ENCODE results near the gene TNC. TPM values are rescaled to one million over a fixed set of nuclear protein-coding genes. Genes with fewer than 3 reads are reported as not detected.

TNC gene
- total RNA-seq, 1 experiment from 2014 or later = 44.5 TPM

DNA sequence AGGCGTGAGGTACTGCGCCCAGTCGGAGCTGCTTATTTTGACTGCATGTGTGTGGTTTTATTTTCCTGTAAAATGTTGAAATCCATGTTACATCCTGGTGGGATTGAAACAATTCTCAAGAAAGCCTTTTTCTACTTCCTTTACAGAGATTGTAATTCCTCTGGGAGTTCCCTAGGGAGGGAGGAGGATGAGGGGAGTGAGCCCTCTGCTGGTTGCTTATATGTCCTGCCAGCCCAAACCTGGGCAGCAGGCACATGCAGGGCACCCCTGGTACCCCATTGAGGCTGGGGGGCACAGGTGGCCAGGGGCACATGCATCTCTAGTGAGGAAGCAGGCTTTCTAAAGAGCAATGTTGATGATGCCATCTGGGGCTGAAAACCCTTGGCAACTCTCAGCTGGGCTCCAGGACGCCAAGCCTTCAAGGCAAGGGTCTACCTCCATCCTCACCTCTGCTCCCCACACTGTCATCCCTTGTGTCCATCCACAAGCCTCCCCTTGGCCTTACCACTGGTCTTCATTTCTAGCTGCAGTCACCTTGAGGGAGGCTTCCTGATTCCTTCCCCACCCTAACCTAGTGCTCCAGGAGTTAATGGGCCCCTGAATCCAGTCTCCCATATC lies 102.8 kb downstream of the TNC start:
- peak; percentile 46 for DNase-seq (ENCODE audit: low read depth)

DNA sequence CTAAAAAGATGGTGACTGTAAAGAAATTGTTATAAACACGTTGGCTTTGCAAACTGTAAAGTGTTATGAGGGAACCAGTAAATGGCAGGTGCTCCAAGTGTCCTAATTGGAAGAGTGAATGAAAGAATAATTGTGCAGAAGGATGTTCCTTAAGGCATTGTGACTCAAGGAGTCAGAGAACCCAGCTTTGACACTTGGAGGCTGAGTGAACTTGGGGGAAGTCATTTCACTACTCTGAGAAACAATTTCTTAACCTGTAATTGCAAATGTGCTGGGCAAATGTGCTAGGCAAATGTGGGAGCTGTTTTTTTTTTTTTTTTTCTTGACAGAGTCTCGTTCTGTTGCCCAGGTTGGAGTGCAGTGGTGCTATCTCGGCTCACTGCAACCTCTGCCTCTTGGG lies 103.5 kb downstream of the TNC start:
- no peak for DNase-seq (ENCODE audit: low read depth)

DNA sequence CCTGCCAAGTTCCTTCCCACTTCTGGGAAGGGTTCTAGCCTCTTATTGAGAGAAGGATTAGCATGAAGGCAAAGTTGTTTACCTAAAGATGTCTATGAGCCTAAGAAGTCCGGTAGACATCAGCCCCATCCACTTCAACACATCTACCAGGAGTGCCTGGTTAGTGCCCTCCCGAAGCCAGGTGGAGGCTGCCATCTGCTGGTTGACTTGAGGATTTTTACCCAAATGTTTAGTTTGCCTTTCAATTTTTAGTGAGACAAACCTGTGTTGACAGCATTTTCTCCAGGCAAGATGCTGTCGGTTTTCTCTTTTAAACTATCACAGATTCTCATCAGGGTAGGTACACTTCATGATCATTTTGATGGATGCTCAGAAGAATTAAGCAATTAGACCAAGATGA lies 104.0 kb downstream of the TNC start:
- DNase-seq (ENCODE audit: low read depth) = peak; percentile 59

DNA sequence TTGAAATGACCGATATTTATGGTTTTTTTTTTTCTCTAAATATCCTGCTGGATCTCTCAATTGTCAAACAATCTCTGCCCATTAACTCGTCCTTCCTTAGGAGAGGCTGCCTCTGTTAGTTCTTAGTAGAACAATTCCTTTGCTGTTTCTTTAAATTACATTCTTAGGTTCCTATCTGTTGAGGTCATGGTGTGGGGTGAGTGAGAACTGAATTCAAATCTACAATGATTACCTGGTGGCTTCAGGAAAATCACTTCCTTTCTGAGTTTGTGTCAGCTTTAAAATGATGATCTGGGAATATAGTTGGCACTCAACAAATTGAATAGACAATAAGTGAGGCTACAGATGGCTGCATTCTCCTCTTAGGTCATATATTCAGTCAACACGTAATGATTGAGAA lies 105.5 kb downstream of the TNC start:
- no peak for DNase-seq (ENCODE audit: low read depth)

DNA sequence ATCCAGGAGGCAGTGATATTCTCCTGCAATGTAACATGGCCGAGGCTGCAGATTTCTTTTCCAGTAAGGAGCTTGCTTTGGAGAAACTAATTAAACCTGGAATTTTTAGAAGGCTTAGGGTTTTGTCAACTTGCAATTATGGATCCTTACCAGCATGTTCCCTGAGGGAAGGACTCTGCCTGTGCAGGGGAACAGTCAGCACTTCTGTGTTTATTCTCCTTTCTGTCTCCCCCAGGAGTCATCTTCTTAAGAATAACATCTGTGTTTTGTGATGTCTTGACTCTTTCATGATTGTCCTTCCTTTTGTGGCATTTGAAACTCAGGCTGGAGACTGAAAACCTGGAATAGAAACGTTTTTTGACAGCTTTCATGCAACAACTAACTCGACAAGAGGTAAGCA lies 107.1 kb downstream of the TNC start:
- DNase-seq (ENCODE audit: low read depth) = no peak

DNA sequence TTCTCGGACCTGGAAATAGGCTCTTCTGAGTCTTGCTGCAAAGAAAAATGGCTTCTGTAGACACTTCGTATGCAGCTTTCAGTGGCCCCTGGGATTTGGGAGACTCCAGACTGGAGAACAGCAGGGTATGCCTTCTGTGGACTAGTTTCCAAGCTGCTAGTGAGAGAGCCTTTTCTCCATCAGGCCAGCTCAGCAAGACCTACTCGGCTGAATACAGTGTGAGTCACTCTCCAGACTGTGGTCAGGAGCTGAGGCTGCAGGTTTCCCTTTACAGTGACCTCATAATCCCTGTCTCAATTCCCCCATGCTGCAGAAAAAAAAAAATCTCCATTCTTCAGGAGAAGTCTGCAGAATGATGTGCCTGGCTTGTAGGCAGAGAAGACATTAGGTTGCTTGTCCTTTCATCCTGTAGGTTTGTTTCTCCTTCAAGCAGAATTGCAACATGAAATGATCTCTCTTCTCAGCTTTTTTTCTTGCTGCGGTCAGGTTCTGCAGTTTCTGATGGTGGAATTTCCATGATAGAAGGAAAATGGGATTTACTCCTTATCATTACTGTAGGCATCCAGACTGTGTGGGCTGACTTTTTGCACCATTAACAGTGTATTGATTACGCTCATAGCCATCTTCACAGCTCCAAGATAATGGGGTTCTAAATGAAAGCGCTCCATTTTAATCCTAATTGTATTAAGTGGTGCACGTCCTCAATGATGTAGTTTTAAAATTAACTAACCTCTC lies 109.3 kb downstream of the TNC start:
- DNase-seq (ENCODE audit: low read depth) = peak; percentile 96

DNA sequence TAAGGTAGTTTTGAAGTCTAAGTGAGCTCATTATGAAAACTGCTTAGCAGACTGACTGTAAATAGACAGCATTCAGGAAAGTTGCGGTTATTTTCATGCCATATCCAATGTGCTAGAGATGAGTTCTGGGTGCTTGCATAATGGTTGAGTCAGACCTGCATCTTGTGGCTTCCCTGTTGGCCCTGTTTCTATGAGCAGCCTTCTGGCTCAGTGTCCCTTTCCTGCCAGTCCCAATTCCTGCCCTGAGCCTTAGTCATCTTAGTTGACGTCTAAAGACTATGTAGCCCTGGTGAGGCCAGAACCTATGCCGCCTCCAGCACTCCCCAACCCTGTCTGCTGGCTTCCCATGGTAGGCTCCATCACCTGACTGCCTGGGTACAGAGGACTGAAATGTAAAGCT lies 111.3 kb downstream of the TNC start:
- peak; percentile 97 for DNase-seq (ENCODE audit: low read depth)

DNA sequence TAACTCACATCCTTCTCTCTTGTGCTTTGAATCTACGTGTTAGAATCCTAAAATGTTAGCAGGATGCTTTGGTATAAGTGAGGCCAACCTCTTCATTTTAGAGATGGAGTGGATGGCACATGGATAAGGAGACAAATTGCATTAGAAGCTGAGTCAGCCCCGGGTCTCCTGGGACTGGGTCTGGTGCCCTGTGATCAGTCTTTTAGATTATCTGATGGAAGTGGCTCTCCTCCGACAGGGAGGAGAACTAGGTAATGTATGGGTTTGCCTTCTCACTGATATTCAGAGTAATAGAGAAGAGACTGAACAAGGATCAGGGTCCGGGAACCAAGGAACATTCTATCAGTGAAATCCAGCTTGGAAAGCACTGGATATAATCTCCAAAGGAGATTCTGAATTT lies 112.6 kb downstream of the TNC start:
- DNase-seq (ENCODE audit: low read depth) = no peak

DNA sequence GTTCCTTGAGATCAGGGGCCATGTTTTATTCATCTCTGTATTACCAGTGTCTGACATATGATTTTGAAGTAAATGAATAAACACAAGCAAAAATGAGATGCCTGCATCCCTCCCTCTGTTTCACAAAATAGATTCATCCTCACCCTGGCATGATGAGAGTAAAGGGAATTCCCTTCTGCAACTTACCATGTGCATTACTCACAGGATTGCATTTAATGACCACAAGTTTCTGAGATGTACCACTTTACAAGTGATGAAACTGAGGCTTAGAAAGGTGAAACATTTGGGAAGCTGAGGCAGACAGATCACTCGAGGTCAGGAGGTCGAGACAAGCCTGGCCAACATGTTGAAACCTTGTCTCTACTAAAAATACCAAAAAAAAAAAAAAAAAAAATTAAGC lies 113.4 kb downstream of the TNC start:
- no peak for DNase-seq (ENCODE audit: low read depth)

DNA sequence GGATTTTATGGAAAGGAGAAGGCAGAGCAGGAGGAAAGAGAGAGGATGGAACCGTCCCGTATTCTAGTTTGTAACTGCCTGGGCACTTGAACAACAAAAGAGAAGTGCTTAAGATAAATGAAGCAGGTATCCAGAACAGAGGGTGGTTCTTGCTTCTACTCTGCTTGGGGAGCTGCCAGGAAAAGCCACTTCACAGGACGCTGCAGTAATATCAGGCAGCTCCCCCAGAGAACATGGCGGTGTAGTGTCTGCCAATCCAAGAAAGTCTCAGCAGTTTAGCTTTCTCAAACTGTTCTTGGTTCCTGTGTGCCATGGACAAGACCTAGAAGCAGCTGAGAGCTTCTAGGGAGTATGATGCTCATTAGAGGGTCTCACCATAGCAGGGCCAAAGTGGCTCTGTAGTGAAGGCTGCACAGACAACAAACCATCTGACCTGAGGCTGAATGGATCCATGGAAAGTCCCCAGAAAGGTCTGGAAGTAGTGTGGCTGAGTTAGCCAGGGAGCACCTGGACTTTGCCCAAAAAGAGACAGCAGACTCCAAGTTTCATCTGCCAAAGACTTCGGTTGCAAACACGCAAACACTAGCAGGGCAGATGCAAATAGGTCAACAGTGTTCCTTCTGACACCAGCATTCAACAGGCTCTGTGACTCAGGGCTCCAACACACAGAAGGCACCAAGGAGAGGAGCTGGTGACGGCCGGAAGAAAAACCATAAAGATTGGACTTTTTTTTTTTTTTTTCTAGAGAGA lies 115.4 kb downstream of the TNC start:
- no peak for DNase-seq (ENCODE audit: low read depth)

DNA sequence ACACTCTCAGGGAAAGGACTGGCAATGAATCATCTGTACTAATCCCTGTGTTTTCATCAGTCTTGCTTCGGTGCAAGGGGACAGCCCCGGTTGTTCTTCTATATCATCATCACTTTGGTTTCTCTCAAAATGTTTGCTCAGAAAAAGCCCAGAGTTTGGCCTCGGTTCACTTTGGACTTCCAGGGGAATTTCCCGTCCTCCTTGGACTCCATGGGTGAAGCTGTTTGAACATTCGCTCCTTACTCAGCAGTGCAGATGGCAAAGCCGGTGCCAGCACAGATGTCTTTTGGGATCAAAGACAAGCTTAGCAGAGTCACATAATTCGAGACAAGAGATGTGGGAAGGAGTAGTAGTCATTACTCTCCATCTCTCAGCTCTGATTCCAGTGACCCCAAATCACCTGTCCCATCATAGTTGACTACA lies 117.7 kb downstream of the TNC start:
- peak; percentile 32 for DNase-seq (ENCODE audit: low read depth)

DNA sequence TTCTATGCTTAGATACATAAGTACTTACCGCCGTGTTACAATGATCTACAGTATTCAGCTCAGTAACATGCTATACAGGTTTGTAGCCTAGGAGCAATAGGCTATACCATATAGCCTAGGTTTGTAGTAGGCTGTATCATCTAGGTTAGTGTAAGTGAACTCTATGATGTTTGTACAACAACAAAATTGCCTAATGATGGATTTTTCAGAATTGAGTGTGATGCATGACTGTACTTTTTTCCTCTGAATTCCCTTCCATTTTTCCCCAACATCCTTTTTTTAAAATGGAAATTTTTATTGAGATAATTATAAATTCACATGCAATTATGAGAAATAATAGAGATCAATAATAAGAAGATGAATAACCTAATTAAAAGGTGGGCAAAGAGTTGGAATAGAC lies 119.6 kb downstream of the TNC start:
- DNase-seq (ENCODE audit: low read depth) = no peak

DNA sequence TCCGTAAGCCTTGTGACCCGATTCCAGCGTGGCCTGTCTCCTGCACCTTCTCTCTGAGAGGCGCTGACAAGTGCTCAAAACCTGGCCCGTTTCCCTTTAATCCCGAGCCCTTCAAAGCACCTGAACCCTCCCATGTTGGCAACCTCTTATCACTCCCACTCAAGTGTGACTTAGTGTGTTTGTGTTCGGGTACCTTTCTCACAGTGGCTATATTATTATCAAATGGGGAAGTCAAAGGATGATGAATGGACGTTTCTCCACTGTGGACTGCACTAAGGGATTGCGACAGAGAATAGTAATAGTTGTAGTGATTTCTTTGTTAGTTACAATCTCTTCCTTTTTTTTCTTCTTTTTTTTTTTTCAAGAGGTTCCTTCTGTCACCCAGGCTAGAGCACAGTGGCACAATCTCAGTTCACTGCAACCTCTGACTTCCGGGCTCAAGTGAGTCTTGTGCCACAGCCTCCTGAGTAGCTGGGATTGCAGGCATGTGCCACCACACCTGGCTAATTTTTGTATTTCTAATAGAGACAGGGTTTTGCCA lies 122.2 kb downstream of the TNC start:
- DNase-seq (ENCODE audit: low read depth) = no peak

DNA sequence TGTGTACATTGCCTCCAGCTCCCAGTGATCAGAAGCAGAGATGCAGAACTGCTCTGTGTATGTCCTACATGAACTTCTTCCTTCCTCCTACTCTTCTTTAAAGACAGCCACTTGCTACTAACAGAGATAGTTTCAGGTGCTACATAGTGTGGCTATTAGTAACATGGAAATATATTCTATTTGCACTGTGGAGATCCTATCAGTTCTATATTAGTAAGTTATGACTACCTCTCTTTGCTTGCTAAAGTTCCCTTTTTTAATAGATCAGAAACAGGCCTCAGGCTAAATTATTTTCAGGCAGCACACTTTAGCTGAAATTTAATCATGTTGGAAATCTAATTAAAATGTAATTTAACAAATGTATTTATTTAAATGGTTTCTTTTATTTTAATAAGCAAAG lies 123.2 kb downstream of the TNC start:
- no peak for DNase-seq (ENCODE audit: low read depth)

DNA sequence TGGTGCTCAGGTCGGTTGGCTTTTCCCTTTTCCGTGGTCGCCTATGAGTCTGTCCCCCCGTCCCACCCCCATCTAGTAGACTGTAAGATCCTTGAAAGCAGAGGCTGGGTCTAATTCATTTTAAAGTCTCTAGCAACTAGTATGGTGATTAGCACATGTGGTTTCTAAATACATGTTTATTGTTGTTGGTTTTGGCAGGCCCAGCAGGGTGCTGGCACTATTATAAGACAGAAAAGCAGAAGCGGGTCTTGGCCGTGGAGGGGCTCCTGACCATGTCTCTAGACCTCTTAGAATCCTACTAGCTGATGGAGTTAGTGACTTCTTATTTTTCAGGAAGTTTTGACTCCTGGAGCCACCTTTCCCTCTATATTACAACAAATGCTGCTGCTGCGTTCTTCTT lies 126.1 kb downstream of the TNC start:
- DNase-seq (ENCODE audit: low read depth) = no peak

DNA sequence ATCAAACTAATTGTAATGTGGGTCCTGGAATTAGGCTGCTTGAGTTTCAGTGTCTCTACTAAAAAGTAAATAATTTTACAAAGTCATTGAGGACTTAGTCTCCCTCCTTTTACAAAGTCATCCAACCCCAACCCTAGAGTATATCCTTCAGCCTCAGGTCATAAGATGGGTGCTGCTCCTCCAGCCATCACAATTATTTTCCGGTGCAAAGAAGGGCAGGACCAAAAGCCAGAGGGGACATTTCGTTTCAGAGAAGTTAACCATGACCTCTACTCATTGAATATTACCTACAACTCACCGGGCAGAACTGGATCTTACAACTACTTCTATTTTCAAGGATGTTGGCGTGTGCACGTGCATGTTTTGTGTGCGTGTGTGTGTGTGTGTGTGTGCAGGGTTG lies 127.1 kb downstream of the TNC start:
- no peak for DNase-seq (ENCODE audit: low read depth)

DNA sequence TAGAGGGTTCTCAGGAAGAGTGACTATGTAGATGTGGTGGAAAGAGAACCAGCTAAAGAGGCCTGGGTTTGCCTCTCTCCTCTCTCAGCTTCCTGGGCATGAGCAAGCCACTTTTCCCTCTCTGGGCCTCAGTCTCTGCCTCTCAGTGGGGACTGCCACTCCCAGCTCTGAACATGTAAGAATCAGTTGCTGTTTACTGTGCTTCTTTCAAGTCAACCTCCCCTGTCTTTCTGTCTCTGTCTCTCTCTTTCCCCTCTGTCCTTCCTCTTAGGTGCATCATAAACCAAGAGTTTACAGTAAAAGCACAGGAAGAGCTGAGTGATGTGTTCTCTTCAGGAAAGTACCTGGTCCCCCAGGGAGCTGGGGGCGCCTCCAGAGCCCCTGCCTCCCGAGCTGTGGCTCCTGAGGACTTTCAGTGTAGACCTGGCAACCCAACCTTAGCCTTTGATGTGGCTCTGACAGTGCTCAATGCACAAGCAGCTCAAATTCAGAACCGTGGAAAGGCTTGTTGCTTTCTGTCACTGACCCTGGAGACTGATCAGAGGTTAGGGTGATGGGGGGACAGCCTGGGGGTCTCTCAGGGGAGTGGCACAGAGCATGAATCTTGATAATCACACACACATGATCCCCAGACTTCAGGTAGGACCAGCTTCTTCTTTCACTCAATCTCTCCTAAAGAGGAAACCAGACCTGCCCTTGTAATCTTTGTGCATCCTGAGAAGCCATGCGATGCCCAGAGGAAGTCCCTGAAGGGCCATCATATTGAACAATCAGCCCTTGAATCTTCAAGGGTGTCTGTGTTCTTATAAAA lies 128.2 kb downstream of the TNC start:
- DNase-seq (ENCODE audit: low read depth) = no peak

DNA sequence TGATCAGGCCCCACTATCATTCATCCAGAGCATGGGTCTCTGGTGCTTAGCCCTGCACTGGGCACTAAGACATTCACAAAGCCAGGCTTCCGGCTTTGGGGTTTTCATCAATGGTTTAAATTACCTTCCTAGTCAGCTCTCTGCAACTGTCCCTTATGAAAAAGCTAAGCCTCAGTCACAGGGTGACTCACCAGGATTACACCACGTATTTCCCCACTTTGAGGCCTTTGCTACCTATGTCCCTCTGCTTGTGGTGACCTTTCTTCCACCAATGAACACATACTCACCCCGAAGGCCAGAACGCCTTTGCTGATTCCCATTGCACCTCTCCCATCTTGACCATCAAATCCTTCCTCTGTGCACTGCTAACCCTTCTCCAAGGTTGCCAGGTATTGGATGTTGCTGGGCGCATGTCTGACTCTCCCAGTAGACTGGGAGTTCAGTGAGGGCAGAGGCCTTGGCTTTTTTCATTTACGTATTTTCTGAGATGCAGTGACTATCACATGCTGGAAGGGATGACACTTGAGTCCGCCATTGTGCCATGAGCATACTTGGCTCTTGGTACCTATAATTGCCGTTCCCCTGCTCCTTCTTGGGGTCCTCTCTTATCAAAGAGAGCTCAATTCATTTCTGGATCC lies 128.9 kb downstream of the TNC start:
- DNase-seq (ENCODE audit: low read depth) = peak; percentile 78

DNA sequence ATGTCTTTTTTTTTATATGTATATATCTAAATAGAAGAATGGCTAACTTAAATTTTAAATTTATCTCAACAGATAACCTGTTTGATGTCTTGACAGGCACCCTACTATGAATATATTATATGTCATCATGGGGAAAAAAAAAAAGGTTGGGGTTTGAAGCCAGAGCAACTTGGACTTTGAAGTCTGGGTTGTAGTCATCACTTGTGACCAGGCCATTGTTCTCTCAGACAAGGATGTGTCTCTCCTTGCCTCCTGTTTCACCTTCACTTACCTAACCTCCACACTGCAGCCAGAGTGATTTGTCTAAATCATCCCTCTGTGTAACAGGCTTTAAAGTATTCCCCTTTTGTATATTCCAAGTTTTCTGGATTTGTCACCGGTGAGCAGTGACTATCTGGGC lies 130.8 kb downstream of the TNC start:
- no peak for DNase-seq (ENCODE audit: low read depth)

DNA sequence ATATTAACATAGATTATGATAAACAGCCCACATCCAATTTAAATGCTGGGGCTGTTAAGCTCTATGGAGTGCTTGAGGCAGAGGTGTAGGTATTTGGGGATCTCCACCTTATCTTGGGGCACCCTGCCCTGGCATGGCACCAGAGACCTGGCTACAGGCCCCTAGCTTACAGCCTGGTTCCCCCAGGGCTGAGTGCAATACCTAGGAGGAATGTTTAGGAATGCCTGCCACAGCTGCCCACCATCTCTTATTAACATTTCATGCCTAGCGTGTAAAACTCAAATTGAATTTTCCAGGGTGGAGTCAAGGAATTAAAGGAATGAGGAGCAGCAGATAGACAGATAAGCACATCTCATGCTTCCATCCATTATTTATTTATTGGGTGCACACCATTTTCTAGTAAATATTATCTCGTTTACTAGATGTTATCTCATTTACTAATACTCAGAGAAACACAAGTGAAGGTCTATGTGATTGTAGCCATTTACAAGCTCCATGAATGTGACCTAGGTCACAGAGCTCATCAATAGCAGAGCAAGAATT lies 131.9 kb downstream of the TNC start:
- DNase-seq (ENCODE audit: low read depth) = no peak

DNA sequence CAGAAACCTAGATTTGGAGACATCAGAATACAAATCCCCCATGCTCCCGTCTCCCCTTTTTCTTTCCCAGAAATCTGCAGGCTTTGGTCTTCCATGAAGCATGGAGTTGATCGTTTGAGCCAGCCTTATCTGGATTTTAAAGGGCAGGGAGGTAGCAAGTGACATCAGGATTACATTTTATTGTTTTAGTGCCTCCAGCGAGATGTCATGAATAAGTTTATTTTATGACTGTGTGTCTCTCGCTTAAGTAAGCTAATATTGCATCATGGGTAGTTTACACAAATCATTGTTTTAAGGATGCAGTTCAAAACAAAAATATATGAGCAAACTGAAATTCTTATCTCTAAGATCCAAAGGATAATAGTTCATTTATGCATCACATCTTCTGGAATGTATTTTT lies 136.9 kb downstream of the TNC start:
- DNase-seq (ENCODE audit: low read depth) = no peak
